Keratinocyte (primary cell): ENCODE results near the gene ASGR1.

Experiments
- EZH2 ChIP-seq: IDR thresholded peaks from one replicate; pipeline ENCODE4 v1.6.1; 2012; ENCODE audit warnings: inconsistent platforms, mild to moderate bottlenecking, low read length, moderate library complexity
- TF ChIP-seq, protein P1 (sequence below), 3 experiments: IDR thresholded peaks in 1 of 3; conservative IDR thresholded peaks in 1 of 3; optimal IDR thresholded peaks in 1 of 3; 2 replicates in 2 of 3; 3 replicates in 1 of 3; pipeline versions ENCODE3 to v1.5.1; 2011; ENCODE audit warnings: low read length in 3 of 3, mild to moderate bottlenecking in 3 of 3, moderate library complexity in 2 of 3, control low read depth in 1 of 3, inconsistent platforms in 1 of 3; ENCODE audit not compliant: insufficient read depth in 2 of 3; ENCODE audit errors: extremely low read depth in 1 of 3

DNA sequence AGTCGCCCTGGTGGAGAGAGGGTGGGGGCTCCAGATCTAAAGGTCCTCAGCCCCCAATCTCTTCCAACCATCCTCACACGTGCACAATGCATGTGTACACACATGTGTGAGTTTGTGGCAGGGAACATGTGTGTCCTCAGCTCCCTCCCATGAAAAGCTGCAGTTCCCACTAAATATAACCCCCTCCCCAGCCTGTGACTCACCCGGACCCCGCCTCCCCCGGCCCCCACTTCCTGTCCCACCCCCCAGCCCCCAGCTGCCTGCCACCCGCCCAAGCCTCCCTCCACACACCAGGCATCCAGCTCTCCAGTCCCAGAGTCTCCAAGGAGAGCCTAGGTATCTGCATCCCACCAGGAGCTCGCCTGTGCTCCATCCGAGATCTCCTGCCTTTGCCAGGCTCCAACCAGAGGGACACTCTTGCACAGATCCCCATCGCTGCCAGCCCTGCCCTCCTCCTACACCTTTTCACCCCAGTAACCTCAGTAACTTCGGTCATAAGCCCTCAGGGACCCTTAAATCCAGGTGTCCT lies 36.5 kb upstream of the ASGR1 start:
- TF ChIP-seq, protein P1, sequence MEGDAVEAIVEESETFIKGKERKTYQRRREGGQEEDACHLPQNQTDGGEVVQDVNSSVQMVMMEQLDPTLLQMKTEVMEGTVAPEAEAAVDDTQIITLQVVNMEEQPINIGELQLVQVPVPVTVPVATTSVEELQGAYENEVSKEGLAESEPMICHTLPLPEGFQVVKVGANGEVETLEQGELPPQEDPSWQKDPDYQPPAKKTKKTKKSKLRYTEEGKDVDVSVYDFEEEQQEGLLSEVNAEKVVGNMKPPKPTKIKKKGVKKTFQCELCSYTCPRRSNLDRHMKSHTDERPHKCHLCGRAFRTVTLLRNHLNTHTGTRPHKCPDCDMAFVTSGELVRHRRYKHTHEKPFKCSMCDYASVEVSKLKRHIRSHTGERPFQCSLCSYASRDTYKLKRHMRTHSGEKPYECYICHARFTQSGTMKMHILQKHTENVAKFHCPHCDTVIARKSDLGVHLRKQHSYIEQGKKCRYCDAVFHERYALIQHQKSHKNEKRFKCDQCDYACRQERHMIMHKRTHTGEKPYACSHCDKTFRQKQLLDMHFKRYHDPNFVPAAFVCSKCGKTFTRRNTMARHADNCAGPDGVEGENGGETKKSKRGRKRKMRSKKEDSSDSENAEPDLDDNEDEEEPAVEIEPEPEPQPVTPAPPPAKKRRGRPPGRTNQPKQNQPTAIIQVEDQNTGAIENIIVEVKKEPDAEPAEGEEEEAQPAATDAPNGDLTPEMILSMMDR (optimal IDR thresholded peaks at IDR 0.05 in 1 of 3, IDR thresholded peaks at IDR 0.05 in 1 of 3, conservative IDR thresholded peaks at IDR 0.05 in 1 of 3; ENCODE audit: extremely low read depth in 1 of 3, insufficient read depth in 2 of 3, low read length in 3 of 3), result no peak
- no peak for TF ChIP-seq EZH2
